ENCODE results near the gene CCNA1.

Gene CCNA1

DNA sequence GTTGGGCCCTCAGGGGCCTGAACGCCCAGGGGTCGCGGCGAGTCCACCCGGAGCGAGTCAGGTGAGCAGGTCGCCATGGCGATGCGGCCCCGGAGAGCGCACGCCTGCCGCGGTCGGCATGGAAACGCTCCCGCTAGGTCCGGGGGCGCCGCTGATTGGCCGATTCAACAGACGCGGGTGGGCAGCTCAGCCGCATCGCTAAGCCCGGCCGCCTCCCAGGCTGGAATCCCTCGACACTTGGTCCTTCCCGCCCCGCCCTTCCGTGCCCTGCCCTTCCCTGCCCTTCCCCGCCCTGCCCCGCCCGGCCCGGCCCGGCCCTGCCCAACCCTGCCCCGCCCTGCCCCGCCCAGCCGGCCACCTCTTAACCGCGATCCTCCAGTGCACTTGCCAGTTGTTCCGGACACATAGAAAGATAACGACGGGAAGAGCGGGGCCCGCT lies at the start of gene CCNA1:
TSS of gene CCNA1 (plus strand) at position 390 of the 439 bp plus-strand sequence. CDS start 562 bp downstream, outside the sequence.
- peak in 1 of 3 experiments; percentile 31 for DNase-seq (ENCODE audit: low read depth in 3 of 3)

DNA sequence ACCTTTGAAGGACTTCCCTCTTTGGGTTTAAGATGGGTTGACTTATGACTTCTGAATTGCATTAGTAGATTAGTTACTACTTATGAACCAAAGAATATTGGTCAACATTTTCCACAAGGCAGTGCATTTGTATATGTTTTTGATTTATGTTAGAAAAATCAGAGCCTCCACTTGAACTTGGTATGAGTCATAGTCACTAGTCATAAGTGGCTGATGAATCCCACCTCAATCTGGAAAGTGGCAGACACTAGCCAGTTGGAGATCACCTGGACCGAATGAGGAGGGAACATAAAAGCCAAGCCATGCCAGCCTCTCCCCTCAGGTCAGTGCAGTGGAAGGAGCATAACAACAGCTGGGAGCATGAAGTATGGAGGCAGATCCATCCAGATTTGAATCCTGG lies 46.8 kb upstream of the CCNA1 start:
- DNase-seq (ENCODE audit: low read depth in 3 of 3): no peak

DNA sequence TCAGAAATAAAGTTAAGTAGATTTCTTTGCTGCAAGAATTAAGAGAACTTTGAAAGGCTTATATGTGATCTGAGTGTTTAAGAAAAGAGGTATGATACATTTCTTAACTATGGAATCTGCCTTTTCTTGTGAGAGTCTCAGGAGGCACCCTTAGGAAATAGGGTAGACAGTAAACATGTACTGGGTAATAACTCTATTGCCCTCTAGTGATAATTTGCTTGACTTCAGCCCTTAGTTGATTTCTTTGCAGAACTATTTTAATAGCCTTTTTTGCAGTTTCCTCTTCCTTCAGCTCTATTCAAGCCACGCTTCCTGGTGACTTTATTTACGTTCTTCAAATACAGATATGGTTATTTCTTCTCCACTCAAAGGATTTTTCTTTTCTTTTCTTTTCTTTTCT lies 37.0 kb upstream of the CCNA1 start:
- no peak for DNase-seq (ENCODE audit: low read depth in 3 of 3)

DNA sequence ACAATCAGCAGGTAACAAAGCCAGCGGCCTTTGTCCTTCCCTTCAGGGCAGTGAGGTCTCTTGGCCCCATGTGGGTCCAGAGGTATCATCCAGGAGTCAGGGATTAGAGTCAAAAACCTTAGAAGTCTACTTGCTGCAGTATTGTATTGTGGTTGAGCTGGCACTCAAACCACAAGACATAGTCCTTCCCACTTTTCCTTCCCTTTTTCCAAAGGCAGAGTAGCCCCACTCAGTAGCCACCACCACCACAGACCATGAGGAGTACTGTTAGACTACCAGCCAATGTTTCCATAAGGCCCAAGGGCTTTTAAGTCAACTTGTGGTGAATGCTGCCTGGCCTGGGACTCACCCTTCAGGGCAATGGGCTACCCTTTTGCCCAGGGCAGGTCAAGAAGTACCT lies 27.1 kb upstream of the CCNA1 start:
- no peak for DNase-seq (ENCODE audit: low read depth in 3 of 3)

DNA sequence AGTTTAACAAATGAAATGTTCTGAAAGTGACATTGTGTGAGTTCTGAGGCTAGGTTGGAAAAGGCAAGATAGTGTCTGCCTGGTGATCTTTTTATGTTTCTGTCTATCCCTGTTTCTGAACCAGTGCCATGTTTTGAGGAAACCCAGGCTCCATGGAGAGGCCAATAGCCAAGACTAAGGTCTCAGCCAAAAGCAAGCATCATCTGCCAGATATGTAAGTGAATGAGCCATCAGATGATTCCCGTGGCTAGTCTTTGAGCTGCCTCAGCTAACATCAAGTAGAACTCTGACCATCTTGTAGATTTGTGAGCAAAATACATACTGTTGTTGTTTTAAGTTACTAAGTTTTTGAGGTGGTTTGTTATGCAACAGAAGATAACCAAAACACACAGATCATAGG lies 19.6 kb upstream of the CCNA1 start:
- DNase-seq (ENCODE audit: low read depth in 3 of 3): no peak

DNA sequence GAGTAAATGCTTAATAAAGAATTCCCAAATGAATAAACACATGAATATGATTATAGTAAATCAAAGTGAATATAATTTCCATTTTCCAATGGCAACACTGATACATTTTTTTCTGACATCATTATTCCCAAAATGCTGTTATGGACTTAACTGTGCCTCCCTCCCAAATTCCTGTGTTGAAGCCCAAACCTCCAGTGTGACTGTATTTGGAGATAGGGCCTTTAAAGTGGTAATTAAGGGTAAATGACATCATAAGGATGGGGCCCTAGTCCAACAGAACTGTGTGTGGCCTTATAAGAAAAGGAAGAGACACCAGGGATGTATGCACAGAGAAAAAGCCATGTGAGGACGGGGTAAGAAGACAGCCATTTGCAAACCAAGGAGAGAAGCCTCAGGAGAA lies 19.1 kb upstream of the CCNA1 start:
- DNase-seq (ENCODE audit: low read depth in 3 of 3): no peak

DNA sequence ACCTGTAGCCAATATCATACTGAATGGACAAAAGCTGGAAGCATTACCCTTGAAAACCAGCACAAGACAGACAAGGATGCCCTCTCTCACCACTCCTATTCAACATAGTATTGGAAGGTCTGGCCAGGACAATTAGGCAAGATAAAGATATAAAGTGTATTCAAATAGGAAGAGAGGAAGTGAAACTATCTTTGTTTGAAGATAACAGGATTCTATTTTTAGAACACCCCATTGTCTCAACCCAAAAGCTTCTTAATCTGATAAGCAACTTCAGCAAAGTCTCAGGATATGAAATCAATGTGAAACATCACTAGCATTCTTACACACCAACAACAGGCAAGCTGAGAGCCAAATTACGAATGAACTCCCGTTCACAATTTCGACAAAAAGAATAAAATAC lies 17.8 kb upstream of the CCNA1 start:
- no peak for DNase-seq (ENCODE audit: low read depth in 3 of 3)

DNA sequence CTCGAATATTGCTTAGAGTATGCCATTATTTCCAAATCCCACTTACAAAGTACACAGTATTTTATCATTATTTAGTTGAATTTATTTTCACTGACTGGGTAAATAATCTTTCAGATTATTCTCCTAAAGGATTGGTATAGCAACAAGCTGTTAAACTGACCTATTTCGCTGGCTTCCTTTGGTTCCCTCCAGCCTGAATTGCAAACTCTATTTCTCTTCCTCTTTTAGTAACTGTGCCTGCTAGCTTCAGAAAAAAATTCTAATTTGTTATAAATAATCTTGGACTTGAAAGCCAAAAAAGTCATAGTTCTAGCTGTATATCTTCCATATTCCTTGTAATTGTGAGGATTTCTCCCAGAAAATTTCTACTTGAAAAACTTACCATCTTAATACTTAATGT lies 15.0 kb upstream of the CCNA1 start:
- no peak for DNase-seq (ENCODE audit: low read depth in 3 of 3)

DNA sequence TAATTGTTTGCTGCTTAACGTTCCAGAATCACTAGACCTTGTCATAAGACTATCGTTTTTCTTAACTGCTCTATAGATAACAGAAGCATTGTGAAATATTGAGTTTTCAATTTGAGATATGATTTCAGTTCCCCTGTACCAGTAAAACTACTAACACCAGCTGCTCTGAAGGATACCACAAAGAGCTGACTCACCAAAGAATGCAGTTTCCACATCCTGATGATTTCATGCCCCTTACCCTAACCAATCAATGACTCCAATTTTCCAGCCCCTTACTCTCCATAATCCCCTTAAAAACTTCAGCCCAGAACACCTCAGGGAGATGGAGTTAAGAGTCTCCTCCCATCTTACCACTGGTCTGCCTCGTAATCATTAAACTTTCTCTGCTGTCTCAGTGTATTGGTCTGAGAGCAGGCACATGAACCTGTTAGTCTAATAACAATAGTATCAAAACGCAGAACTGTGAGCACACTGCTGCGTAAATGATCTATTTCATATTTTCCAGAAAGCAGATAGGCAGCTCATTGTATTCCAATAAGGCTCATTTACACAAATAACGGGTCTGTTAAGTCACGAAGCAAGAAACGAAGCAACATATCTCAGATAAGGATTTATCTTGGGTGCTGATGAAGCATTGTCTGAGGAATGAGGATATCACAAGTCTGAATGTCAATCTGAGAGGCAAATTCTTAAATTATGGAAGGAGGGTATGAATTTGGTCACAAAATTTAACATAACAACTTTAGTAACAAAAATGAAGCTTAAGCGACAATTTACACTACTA lies 14.1 kb upstream of the CCNA1 start:
- no peak for DNase-seq (ENCODE audit: low read depth in 3 of 3)

DNA sequence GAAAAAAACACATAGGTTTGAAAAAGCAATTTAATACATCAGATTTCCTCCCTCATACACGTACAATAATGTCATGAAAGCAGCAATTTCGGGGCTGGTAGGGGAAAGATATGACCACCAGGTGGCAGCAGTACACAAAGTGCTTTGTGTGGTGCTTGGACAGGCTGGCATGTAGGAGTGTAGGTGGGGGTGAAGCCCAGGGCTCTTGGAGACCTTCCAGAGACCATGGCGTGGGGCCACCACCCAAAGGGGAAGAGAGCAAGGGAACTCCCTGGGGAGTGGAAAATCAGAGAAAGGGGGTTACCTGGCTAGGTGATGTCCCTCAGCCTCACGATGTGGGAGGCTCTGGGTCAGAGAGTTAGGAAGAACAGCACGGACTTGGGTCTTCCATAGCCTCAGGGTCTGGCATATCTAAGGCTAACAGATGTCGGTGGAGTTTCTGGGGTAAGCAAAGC lies 11.8 kb upstream of the CCNA1 start:
- peak; percentile 44 to 60 (median 53) for DNase-seq (ENCODE audit: low read depth in 3 of 3)

DNA sequence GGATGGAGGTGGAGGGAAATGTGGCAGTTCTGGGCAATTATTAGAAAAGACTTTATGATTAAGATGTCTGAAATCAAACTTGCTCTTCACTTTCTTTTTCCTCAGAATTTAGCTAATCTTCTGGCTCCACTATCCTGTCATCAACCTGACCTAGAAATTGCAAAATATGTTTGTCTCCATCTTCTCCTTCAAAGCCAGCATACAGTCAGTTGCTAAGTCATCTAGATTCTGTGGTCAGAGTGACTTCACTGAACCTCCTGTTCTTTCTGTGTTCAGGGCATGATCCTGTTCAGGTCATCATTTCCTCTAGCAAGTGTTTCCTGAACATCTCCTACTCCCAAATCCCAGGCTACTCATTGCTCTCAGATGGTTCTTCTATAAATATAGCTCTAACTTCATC lies 10.8 kb upstream of the CCNA1 start:
- DNase-seq (ENCODE audit: low read depth in 3 of 3): no peak

DNA sequence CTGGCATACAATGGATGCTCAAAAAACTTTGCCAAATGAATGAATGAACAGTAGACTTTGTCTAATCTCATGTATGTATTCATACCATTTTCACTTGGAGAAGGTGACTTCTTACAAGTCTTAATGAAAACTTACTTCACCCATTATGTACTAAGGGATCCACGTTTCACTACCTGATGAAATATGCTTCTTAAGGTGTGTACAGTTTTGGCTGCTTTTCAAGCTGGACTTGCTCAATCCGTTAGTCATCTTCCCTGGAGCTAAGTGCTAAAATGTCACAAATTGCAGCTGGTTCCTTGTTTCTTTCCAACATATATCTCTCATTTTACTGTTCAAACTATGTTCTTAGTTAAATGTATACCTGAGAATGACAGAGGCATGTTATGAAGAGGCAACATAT lies 4.2 kb upstream of the CCNA1 start:
- no peak for DNase-seq (ENCODE audit: low read depth in 3 of 3)

DNA sequence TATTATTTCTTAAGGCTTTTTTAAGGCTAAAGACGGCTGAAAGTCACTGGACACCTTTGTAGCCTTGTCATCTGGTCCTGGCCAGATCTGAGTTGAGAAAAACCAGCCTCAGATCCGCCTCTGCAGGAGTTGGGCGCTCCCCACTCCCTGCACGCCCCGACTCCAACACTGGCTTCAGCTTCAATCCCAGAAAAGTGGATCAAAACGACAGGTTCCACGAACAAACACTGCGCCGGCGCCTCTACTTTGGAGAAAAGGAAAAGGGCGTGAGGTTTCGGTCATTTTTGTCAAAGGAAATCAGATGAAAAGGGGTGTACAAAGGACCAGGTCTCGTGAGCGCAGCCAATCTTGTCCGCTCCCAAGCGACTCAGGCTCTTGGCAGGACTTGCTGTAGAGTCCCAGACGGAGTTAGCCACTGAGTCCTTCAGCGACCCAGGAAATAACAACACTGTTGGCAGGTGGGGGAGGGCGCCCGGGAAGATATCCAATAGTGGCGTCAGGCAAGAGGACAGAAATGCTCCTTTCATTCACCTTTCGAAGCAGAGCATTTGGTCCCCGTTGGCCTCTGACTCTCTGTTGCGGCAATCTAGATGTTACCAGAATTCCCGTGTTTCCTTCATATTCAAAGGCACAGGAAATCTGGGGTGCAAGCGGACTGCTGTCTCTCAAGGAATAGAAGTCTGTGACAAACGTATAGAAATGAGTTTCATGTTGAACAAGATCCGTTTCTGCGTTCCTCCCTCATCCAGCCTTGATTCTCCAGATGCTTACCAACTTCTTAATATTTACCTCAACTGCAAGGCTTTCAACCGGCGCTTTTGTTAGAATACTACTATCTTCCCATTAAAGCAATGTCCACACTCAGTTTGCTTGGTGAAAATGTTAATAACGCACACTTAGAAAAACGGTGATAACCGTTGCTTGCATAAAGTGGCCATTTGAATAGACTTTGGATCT lies 1.8 kb upstream of the CCNA1 start:
- DNase-seq (ENCODE audit: low read depth in 3 of 3): no peak

DNA sequence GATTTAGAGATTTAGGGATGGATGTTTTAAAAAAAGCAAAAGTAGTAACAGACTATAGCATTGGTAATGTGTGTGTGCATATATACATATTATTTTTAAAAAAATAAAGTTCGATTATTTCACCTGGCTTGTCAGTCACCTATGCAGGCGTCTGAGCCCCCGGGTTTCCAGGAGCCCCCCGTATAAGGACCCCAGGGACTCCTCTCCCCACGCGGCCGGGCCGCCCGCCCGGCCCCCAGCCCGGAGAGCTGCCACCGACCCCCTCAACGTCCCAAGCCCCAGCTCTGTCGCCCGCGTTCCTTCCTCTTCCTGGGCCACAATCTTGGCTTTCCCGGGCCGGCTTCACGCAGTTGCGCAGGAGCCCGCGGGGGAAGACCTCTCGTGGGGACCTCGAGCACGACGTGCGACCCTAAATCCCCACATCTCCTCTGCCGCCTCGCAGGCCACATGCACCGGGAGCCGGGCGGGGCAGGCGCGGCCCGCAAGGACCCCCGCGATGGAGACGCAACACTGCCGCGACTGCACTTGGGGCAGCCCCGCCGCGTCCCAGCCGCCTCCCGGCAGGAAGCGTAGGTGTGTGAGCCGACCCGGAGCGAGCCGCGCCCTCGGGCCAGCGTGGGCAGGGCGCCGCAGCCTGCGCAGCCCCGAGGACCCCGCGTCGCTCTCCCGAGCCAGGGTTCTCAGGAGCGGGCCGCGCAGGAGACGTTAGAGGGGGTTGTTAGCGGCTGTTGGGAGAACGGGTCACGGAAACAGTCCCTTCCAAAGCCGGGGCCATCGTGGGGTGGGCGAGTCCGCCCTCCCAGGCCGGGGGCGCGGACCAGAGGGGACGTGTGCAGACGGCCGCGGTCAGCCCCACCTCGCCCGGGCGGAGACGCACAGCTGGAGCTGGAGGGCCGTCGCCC lies 840 bp upstream of the CCNA1 start:
- DNase-seq (ENCODE audit: low read depth in 3 of 3): no peak

DNA sequence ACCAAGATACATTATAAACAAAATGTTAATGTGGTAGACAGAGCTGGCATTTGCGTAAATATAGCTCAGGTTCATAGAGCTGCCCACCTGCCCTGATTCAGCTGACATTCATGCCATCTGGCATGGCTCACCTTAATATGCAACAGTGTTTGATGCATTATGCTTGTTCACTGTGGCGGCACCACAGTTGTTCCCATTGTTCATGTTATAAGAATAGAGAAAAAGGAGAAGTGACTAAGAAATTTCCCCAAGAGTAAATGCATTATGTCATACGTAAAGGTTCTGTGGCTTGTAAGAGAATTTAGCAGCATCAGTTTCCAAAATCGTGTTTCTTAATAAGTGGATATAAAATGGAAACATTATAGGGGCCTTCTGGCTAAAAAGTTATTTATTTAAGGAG lies 4.5 kb downstream of the CCNA1 start:
- no peak for DNase-seq (ENCODE audit: low read depth in 3 of 3)

DNA sequence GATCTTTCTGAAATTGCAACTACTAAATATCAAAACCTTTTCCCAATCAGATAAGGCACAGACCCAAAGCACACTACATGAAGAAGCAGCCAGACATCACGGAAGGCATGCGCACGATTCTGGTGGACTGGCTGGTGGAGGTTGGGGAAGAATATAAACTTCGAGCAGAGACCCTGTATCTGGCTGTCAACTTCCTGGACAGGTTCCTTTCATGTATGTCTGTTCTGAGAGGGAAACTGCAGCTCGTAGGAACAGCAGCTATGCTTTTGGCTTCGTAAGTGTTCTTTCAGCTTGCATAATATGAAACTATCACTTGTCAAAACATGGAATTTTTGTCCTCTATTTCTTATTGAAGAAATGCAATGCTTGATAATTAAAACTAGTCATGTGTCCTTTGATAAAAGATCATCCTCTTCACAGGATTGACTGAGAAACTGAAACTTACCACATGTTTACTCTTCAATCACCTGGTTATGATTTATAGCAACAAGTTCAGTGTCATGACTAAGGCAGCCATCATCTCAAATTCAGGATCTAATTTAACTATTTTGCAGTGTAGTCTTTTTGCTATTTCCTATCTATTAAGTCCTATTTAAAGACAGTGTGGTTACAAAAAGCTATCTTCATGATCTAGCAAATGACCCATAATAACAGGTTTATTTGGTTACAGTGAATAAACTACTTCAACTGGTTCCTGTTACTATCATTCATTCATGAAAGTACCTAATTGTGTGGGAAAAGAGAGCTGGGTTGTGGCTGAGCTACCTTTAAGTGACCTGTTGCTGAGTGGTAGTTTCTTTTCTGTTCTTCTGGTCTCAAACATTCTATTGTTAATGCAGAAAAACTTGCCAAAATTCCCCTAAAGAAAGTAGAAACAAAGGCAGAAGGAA lies 6.5 kb downstream of the CCNA1 start:
- DNase-seq (ENCODE audit: low read depth in 3 of 3): no peak

DNA sequence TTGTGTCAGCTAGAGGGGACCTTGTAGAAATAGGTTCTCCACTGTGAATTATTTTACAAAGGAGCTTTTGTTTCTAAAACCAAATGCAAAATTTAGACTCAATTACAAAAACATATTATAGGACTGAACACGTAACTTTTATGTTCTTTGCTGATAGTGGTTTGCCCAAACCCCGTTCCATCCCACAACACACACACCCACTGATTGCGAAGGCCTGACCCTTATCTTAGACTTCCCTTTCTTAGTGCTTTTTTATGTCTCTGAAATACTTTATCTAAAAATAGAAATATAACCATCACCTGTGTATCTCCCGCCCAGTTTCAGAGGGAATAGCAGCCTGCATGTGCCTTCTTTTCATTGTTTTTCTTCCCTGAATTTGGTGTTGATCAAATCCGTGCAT lies 13.0 kb downstream of the CCNA1 start:
- DNase-seq (ENCODE audit: low read depth in 3 of 3): no peak

DNA sequence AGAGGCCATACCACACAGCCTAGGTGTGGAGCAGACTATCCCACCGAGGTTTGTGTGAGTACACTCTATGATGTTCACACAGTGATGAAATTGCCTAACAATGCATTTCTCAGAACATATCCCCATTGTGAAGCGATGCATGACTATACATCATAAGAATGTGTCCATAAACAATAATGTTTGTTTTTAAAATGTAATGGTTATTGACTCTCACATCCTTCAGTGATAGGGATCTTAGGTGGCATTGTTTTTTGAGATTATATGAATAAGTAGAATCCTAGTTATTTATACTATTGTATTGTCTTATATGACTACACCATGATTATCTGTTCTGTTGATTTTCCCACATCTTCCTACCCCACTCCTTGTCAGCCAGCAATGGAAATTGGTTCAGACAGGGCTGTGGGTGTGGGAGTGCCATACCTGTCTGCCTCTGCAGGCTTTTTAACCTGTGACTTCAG lies 13.6 kb downstream of the CCNA1 start:
- DNase-seq (ENCODE audit: low read depth in 3 of 3): no peak

DNA sequence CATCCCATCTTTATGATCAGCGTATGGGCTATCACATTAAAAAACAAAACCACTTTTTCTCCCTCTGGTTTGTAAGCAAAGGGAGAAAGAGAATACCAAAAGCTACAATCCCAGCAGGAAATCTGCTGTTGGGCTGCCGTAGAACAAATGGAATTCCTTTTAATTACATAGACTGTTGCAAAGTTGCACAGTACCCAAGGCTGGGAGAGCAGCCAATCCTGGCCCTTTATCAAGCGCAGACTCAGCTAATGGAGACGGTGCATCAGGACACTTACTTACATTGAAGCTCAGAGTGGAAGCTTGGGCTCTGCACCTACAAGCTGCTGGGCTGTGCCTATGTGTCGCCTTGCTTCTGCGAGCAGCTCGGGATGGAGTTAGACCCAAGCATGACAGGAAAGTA lies 15.2 kb downstream of the CCNA1 start:
- no peak for DNase-seq (ENCODE audit: low read depth in 3 of 3)

DNA sequence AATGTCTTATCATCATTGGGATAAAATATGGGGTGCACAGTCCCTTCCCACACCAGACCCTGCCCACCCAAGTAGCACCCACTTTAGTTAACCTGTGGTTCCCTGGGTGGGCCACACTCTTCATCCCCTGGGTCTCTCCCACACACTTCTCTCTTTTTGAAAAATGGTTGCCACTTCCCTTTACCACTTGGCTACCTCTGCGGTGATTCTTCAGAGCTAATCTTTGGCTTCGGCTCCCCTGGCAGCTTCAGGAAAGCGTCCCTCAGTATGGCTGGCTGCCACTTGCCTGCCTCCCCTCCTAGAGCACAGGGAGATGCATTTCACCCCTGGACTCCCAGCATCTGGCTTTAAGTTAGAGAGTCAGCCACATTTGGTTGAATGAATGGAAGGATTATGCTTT lies 18.2 kb downstream of the CCNA1 start:
- no peak for DNase-seq (ENCODE audit: low read depth in 3 of 3)

DNA sequence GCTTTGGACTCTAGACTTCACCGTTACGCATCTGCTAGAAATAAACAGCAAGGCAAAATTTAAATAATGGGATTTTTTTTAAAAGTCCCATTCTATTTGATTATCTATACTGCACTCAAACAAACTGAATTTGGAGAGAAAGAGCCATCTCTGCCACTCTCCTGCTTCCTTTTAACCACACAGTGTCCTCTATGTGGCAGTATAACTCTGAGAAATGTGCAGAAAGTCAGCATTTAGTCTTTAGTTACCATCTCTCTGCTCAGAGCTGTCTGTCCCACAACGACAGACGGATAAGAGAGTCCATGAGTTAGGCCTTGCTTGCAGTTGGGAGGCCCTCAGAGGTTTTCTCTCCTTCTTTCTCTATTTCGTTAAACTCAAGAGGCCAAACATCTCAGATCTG lies 21.2 kb downstream of the CCNA1 start:
- no peak for DNase-seq (ENCODE audit: low read depth in 3 of 3)

Data from stimulated activated CD4-positive, alpha-beta T cell treated with anti-CD3 and anti-CD28 coated beads, TNF-alpha, amount 100 ng/mL, for 24 hours (primary cell).